H1 (cell line): ENCODE results near the gene MBLAC1. TPM values are rescaled to one million over a fixed set of nuclear protein-coding genes. Genes with fewer than 3 reads are reported as not detected.

Source experiments
- CHD7 ChIP-seq: fragments of 300-600 bp; sonication (generic); IDR thresholded peaks from 2 replicates; pipeline ENCODE4 v1.7.1; 2012; ENCODE audit warnings: low read length, moderate library complexity, mild to moderate bottlenecking, inconsistent platforms; ENCODE audit not compliant: insufficient replicate concordance
- polyA plus RNA-seq, 7 experiments: library from polyadenylated mRNA; depleted of rRNA in 3 of 7; stranded (reverse) in 5 of 7; unstranded in 2 of 7; fragments of >200 nt in 5 of 7; fragments of 200-250 nt in 2 of 7; gene quantifications; 1 replicate in 5 of 7; 2 replicates in 1 of 7; 4 replicates in 1 of 7; pipeline versions ENCODE4 v1.2.1 to v1.2.3, GENCODE V29; 2011 to 2013; ENCODE audit warnings: missing spikeins in 2 of 7, mixed read lengths in 2 of 7
- total RNA-seq: library from RNA; stranded (reverse); fragmentation: NEBNext Ultra II Directional; extraction: Animal tissue kit (Norgen Biotek cat#: 25700); gene quantifications from 2 replicates; pipeline ENCODE4 v1.2.1, GENCODE V29; 2021

Gene MBLAC1
- total and polyA plus RNA-seq, 2 of the 8 experiments (the other 6 are each of a cell fraction or from before 2014, with no cell fraction given), result 1.00 to 1.7 TPM

GRCh38 chr7:100105534-100105933 lies 21.2 kb upstream of the MBLAC1 start (continued):
- TF ChIP-seq CHD7, result no peak
